H1 (cell line): ENCODE data around the gene NUP50. TPM values are rescaled to one million over a fixed set of nuclear protein-coding genes. Genes with fewer than 3 reads are reported as not detected.
A peak's percentile ranks its signal among the peaks of the same experiment; 100 is the strongest.

Source experiments
- CBX5 ChIP-seq: fragments of 300-800, 300-1000 bp; sonication (generic); IDR thresholded peaks from 2 replicates; pipeline ENCODE4 v1.7.1; 2016; ENCODE audit warnings: antibody characterized with exemption, low read length, low read depth
- CHD7 ChIP-seq: fragments of 300-600 bp; sonication (generic); IDR thresholded peaks from 2 replicates; pipeline ENCODE4 v1.7.1; 2012; ENCODE audit warnings: low read length, moderate library complexity, mild to moderate bottlenecking, inconsistent platforms; ENCODE audit not compliant: insufficient replicate concordance
- E2F6 ChIP-seq: IDR thresholded peaks from 2 replicates; pipeline ENCODE4 v1.6.1; 2012; ENCODE audit warnings: inconsistent platforms
- JUN ChIP-seq: IDR thresholded peaks from 2 replicates; pipeline ENCODE4 v1.6.1; 2011; ENCODE audit warnings: low read depth, mild to moderate bottlenecking, improper control_type of control experiment, low read length
- POLR2AphosphoS5 ChIP-seq: IDR thresholded peaks from 2 replicates; pipeline ENCODE4 v1.6.1; 2011; ENCODE audit warnings: low read depth, low read length
- TAF1 ChIP-seq: IDR thresholded peaks from 2 replicates; pipeline ENCODE4 v1.6.1; 2011; ENCODE audit warnings: mild to moderate bottlenecking, low read depth, low read length
- polyA plus RNA-seq, 7 experiments: library from polyadenylated mRNA; depleted of rRNA in 3 of 7; stranded (reverse) in 5 of 7; unstranded in 2 of 7; fragments of >200 nt in 5 of 7; fragments of 200-250 nt in 2 of 7; gene quantifications; 1 replicate in 5 of 7; 2 replicates in 1 of 7; 4 replicates in 1 of 7; pipeline versions ENCODE4 v1.2.1 to v1.2.3, GENCODE V29; 2011 to 2013; ENCODE audit warnings: missing spikeins in 2 of 7, mixed read lengths in 2 of 7
- total RNA-seq: library from RNA; stranded (reverse); fragmentation: NEBNext Ultra II Directional; extraction: Animal tissue kit (Norgen Biotek cat#: 25700); gene quantifications from 2 replicates; pipeline ENCODE4 v1.2.1, GENCODE V29; 2021

Gene NUP50
- total and polyA plus RNA-seq, 2 of the 8 experiments (the other 6 are each of a cell fraction or from before 2014, with no cell fraction given) = 20.0 to 112 TPM

- TF ChIP-seq CHD7 (no peak), CBX5 (no peak), TAF1 (no peak), E2F6 (peak; percentile 37; the same call in 1 of the 2 replicates), POLR2AphosphoS5 (no peak), JUN (no peak)
These were observed 62.9 kb downstream of the NUP50 start (continued) for GRCh38 chr22:45226503-45227186.
